ENCODE measurements around the gene SPDEF.

DNA sequence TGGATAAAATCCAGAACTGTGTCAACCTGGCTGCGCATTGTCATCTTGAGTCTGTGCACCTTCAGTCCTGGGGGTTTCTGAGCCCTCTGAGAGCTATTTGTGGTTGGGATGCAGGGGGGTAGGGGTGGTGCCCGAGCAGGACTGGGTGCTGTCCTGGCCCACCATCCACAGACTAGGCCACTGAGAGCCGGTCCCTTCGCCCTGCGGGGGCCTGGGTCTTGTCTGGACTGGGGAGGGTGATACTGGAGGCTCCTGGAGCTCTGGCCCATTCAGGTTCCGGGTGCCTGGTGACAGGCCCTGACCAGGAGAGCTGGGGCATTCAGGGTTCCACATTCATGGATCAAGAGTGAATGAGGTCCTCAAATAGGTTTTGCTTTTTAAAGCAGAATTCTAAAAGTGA is 20.9 kb downstream of the SPDEF start:
- TF ChIP-seq POLR2A (IDR thresholded peaks at IDR 0.05), result no peak
- TF ChIP-seq, protein P1, sequence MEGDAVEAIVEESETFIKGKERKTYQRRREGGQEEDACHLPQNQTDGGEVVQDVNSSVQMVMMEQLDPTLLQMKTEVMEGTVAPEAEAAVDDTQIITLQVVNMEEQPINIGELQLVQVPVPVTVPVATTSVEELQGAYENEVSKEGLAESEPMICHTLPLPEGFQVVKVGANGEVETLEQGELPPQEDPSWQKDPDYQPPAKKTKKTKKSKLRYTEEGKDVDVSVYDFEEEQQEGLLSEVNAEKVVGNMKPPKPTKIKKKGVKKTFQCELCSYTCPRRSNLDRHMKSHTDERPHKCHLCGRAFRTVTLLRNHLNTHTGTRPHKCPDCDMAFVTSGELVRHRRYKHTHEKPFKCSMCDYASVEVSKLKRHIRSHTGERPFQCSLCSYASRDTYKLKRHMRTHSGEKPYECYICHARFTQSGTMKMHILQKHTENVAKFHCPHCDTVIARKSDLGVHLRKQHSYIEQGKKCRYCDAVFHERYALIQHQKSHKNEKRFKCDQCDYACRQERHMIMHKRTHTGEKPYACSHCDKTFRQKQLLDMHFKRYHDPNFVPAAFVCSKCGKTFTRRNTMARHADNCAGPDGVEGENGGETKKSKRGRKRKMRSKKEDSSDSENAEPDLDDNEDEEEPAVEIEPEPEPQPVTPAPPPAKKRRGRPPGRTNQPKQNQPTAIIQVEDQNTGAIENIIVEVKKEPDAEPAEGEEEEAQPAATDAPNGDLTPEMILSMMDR (IDR thresholded peaks at IDR 0.05), result no peak

Measured in lower leg skin (tissue), 3 donors.